Measurements from ENCODE around the gene LCOR.

DNA sequence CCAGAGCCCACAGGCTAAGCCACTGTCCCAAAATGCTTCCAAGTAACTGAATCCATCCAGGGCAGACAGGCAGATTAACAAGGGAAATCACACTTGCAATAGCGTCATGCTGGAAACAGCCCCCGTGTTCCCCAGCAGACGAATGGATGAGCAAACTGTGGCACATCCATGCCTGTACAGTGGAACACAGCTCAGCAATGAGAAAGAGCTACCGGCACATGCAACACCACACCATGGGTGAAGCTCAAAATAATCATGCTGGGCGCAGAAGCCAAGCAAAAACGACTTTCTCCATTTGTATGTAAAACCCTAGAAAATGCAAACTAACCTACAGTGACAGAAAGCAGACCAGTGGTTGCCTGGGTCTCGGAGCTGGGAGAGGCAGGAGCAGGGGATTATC lies 200.5 kb downstream of the LCOR start:
- TF ChIP-seq, protein P1, sequence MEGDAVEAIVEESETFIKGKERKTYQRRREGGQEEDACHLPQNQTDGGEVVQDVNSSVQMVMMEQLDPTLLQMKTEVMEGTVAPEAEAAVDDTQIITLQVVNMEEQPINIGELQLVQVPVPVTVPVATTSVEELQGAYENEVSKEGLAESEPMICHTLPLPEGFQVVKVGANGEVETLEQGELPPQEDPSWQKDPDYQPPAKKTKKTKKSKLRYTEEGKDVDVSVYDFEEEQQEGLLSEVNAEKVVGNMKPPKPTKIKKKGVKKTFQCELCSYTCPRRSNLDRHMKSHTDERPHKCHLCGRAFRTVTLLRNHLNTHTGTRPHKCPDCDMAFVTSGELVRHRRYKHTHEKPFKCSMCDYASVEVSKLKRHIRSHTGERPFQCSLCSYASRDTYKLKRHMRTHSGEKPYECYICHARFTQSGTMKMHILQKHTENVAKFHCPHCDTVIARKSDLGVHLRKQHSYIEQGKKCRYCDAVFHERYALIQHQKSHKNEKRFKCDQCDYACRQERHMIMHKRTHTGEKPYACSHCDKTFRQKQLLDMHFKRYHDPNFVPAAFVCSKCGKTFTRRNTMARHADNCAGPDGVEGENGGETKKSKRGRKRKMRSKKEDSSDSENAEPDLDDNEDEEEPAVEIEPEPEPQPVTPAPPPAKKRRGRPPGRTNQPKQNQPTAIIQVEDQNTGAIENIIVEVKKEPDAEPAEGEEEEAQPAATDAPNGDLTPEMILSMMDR (IDR thresholded peaks at IDR 0.05) = no peak
- TF ChIP-seq POLR2A (IDR thresholded peaks at IDR 0.05) = no peak

Measured in thyroid gland (tissue), 4 donors.